HG03025 (cell line): Measurements from ENCODE around the gene CYP2C18.
"Not testable (repeated sequence)": the region's sequence is repeated elsewhere in the genome, so short reads cannot be mapped to it uniquely, and the experiment has no call there.

ENCODE experiments used
- ATAC-seq: cut with Tn5 transposase; IDR thresholded peaks from one replicate; pipeline ENCODE4 v1.9.1; 2021; ENCODE audit warnings: mild to moderate bottlenecking, moderate library complexity; ENCODE audit not compliant: unreplicated experiment, low FRiP score

The CYP2C18 gene

GRCh38 chr10:94683214-94684054 lies at the start of gene CYP2C18:
TSS of gene CYP2C18 (plus strand) at chr10:94683729. CDS start at chr10:94683820, 91 bp downstream.
- ATAC-seq, result no peak

- ATAC-seq, result not testable (repeated sequence)
Observed at GRCh38 chr10:94638097-94638496, 45.4 kb upstream of the CYP2C18 start.

- no peak for ATAC-seq
Observed at GRCh38 chr10:94639902-94640301, 43.6 kb upstream of the CYP2C18 start.

- ATAC-seq, result no peak
Observed at GRCh38 chr10:94640562-94640961, 43.0 kb upstream of the CYP2C18 start.

GRCh38 chr10:94641480-94641879 lies 42.0 kb upstream of the CYP2C18 start:
- no peak for ATAC-seq

- no peak for ATAC-seq
Observed at GRCh38 chr10:94644352-94644751, 39.2 kb upstream of the CYP2C18 start.

- peak; percentile 79 for ATAC-seq
Observed at GRCh38 chr10:94645285-94645684, 38.2 kb upstream of the CYP2C18 start.

GRCh38 chr10:94655201-94655600 lies 28.3 kb upstream of the CYP2C18 start:
- not testable (repeated sequence) for ATAC-seq

GRCh38 chr10:94663061-94663460 lies 20.5 kb upstream of the CYP2C18 start:
- not testable (repeated sequence) for ATAC-seq

GRCh38 chr10:94666391-94667102 lies 17.0 kb upstream of the CYP2C18 start:
- ATAC-seq, result no peak

GRCh38 chr10:94673614-94674321 lies 9.8 kb upstream of the CYP2C18 start:
- ATAC-seq, result no peak

GRCh38 chr10:94676496-94676895 lies 7.0 kb upstream of the CYP2C18 start:
- no peak for ATAC-seq

- no peak for ATAC-seq
Observed at GRCh38 chr10:94677691-94678090, 5.8 kb upstream of the CYP2C18 start.

- no peak for ATAC-seq
Observed at GRCh38 chr10:94678475-94678874, 5.1 kb upstream of the CYP2C18 start.

GRCh38 chr10:94680544-94680943 lies 3.0 kb upstream of the CYP2C18 start:
- ATAC-seq, result no peak

GRCh38 chr10:94682636-94683035 lies 893 bp upstream of the CYP2C18 start:
- not testable (repeated sequence) for ATAC-seq

GRCh38 chr10:94687625-94688248 lies 4.2 kb downstream of the CYP2C18 start:
- no peak for ATAC-seq

GRCh38 chr10:94706089-94706488 lies 22.6 kb downstream of the CYP2C18 start:
- no peak for ATAC-seq

- no peak for ATAC-seq
Observed at GRCh38 chr10:94710578-94710977, 27.0 kb downstream of the CYP2C18 start.

- no peak for ATAC-seq
Observed at GRCh38 chr10:94725871-94726270, 42.3 kb downstream of the CYP2C18 start.

- no peak for ATAC-seq
Observed at GRCh38 chr10:94735197-94735596, 51.7 kb downstream of the CYP2C18 start.
